CD4-positive, alpha-beta T cell (primary cell): ENCODE results near the gene ASTN2. TPM values are rescaled to one million over a fixed set of nuclear protein-coding genes. Genes with fewer than 3 reads are reported as not detected.

Experiments
- ATAC-seq: fragments of 200-7000 bp; cut with Tn5 transposase; one replicate; pipeline ENCODE4 v1.10.0; 2022; ENCODE audit warnings: mild to moderate bottlenecking; ENCODE audit not compliant: poor library complexity
- CTCF ChIA-PET: fragments of 350-600 bp; sonication (Branson Sonifier 250); formaldehyde crosslinking; loops from one replicate; lab custom pipeline; 2021; ENCODE audit warnings: antibody characterized with exemption, inconsistent platforms; lab: Charles Lee
- POLR2A ChIA-PET: fragments of 350-600 bp; sonication (Branson Sonifier 250); formaldehyde crosslinking; loops from one replicate; lab custom pipeline; 2021; ENCODE audit warnings: antibody characterized with exemption, inconsistent platforms; lab: Charles Lee
- DNase-seq, 14 experiments: peaks; one replicate each; pipeline ENCODE4 v3.0.0-alpha.2; 2013 to 2020; ENCODE audit warnings: mixed read lengths in 2 of 14
- H3K27ac ChIP-seq, 2 donors: one replicate each; pipeline versions ENCODE4 v1.5.1 to v1.7.0; 2013; ENCODE audit warnings: low read length in 2 of 2, low read depth in 1 of 2, mild to moderate bottlenecking in 1 of 2
- H3K27me3 ChIP-seq, 2 experiments: 1 replicate in 1 of 2; 2 replicates in 1 of 2; pipeline versions ENCODE4 v1.6.1 to v1.7.0; 2013; ENCODE audit warnings: low read length in 2 of 2, control low read depth in 1 of 2, mild to moderate bottlenecking in 1 of 2, moderate library complexity in 1 of 2; ENCODE audit not compliant: insufficient read depth in 2 of 2, control insufficient read depth in 1 of 2
- H3K36me3 ChIP-seq: one replicate; pipeline ENCODE4 v1.6.1; 2013; ENCODE audit warnings: low read length, control low read depth; ENCODE audit not compliant: insufficient read depth
- H3K4me1 ChIP-seq: one replicate; pipeline ENCODE4 v1.6.1; 2013; ENCODE audit warnings: low read length, control low read depth; ENCODE audit not compliant: insufficient read depth
- H3K4me3 ChIP-seq: one replicate; pipeline ENCODE4 v1.5.1; 2013; ENCODE audit warnings: mild to moderate bottlenecking, low read length, moderate library complexity
- H3K9me3 ChIP-seq, 2 experiments: 1 replicate in 1 of 2; 2 replicates in 1 of 2; pipeline versions ENCODE4 v1.6.1 to v1.7.0; 2013; ENCODE audit warnings: low read length in 2 of 2, mild to moderate bottlenecking in 2 of 2, control low read depth in 1 of 2, moderate library complexity in 1 of 2; ENCODE audit not compliant: control insufficient read depth in 1 of 2, insufficient read depth in 1 of 2
- H3K27ac Mint-ChIP-seq: one replicate; pipeline ENCODE4 v1.8.0; 2020; ENCODE audit warnings: mixed read lengths
- H3K27me3 Mint-ChIP-seq: one replicate; pipeline ENCODE4 v1.8.0; 2021; ENCODE audit warnings: mixed read lengths
- H3K36me3 Mint-ChIP-seq: one replicate; pipeline ENCODE4 v1.8.0; 2021; ENCODE audit warnings: low read depth, mixed read lengths
- H3K4me1 Mint-ChIP-seq: one replicate; pipeline ENCODE4 v1.8.0; 2021; ENCODE audit warnings: low read depth, mixed read lengths
- H3K4me3 Mint-ChIP-seq: one replicate; pipeline ENCODE4 v1.8.0; 2020; ENCODE audit warnings: mild to moderate bottlenecking, mixed read lengths
- H3K9me3 Mint-ChIP-seq: one replicate; pipeline ENCODE4 v1.8.0; 2020; ENCODE audit warnings: mixed read lengths
- CTCF ChIP-seq: fragments of 200-600 bp; IDR thresholded peaks from one replicate; pipeline ENCODE4 v1.8.0; 2022; ENCODE audit warnings: antibody characterized with exemption, mild to moderate bottlenecking
- intact Hi-C, 2 experiments: fragments of 100-400 bp; cut with DNase I in 1 of 2; cut with micrococcal nuclease in 1 of 2; formaldehyde crosslinking; loops; one replicate each; pipeline versions ENCODE4 v1.15.1 to v1.9.0; 2023 to 2025; cut with DNase I, micrococcal nuclease
- total RNA-seq, 174 experiments: library from RNA in 2 of 174; stranded (reverse) in 2 of 174; gene quantifications; one replicate each; pipeline ENCODE4 v1.2.3 and lab custom pipeline; 2021 to 2026

Gene ASTN2
- total RNA-seq, 2 experiments from 2014 or later = 2.3 to 2.4 TPM

GRCh38 chr9:117191504-117192261, 223.2 kb downstream of the ASTN2 start:
- no peak for DNase-seq
- CTCF ChIA-PET = no interaction called here
- Mint-ChIP-seq H3K9me3 (peaks cover 6% of the 10 kb centered on the region), H3K27ac (no peak overlapping the region), H3K36me3 (no peaks in the 10 kb centered on the region), H3K27me3 (no peaks in the 10 kb centered on the region), H3K4me3 (no peak overlapping the region), H3K4me1 (no peaks in the 10 kb centered on the region)
- POLR2A ChIA-PET = no interaction called here
- Histone ChIP-seq H3K4me1 (no peaks in the 10 kb centered on the region), H3K9me3 (no peaks in the 10 kb centered on the region), H3K27ac (no peak overlapping the region), H3K4me3 (no peak overlapping the region), H3K36me3 (no peaks in the 10 kb centered on the region), H3K27me3 (no peaks in the 10 kb centered on the region)
- ATAC-seq = no peak
- TF ChIP-seq CTCF = no peak
- intact Hi-C loops = no loop called here

- ATAC-seq = no peak
- H3K4me3 Mint-ChIP-seq = no peak overlapping the region
- H3K36me3 Mint-ChIP-seq = no peaks in the 10 kb centered on the region
Observed at GRCh38 chr9:117189121-117189520, 225.7 kb downstream of the ASTN2 start.

DNA sequence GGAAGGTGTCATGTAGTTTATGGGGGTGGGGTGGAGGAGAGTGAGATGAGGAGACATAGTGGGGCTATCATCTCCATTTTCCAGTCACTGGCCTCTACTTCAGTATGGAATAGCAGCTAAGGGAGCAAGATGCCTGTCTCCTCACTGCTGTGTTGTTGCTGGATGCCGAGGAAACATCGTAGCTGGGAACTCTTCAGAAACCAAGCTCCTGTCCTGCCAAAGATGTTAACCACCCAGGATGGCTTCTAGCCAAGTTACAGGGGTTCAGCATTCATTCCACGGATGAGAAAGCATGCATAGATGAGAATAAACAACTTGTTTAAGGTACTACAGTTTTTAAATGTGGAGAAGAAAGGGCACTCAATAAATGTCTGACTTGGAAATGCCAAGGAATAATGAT, 226.5 kb downstream of the ASTN2 start:
- ATAC-seq (no peak), DNase-seq (no peak)
- Histone ChIP-seq H3K27me3 (no peaks in the 10 kb centered on the region), H3K36me3 (no peaks in the 10 kb centered on the region), H3K9me3 (peaks cover 0 to 5% of the 10 kb centered on the region in 2 experiments), H3K4me1 (no peaks in the 10 kb centered on the region), H3K4me3 (no peak overlapping the region), H3K27ac (no peak overlapping the region)
- intact Hi-C loops = no loop called here
- TF ChIP-seq CTCF = no peak
- ChIA-PET CTCF (no interaction called here), POLR2A (no interaction called here)
- Mint-ChIP-seq H3K27me3 (no peaks in the 10 kb centered on the region), H3K4me3 (no peak overlapping the region), H3K36me3 (no peaks in the 10 kb centered on the region), H3K9me3 (peaks cover 4% of the 10 kb centered on the region), H3K4me1 (no peaks in the 10 kb centered on the region), H3K27ac (no peak overlapping the region)

More at GRCh38 chr9:117189121-117189520, 225.7 kb downstream of the ASTN2 start:
- POLR2A ChIA-PET = no interaction called here
- no peak for TF ChIP-seq CTCF
- no peak overlapping the region for H3K27ac Mint-ChIP-seq
- H3K36me3 ChIP-seq = no peaks in the 10 kb centered on the region
- H3K9me3 ChIP-seq = peaks cover 0 to 3% of the 10 kb centered on the region in 2 experiments
- CTCF ChIA-PET = no interaction called here
- no peaks in the 10 kb centered on the region for H3K27me3 ChIP-seq
- peaks cover 4% of the 10 kb centered on the region for H3K9me3 Mint-ChIP-seq
- no peaks in the 10 kb centered on the region for H3K4me1 Mint-ChIP-seq
- no peaks in the 10 kb centered on the region for H3K4me1 ChIP-seq
- intact Hi-C loops = no loop called here
- H3K27me3 Mint-ChIP-seq = no peaks in the 10 kb centered on the region
- DNase-seq = no peak
- H3K4me3 ChIP-seq = no peak overlapping the region
- H3K27ac ChIP-seq = no peak overlapping the region
